Neural cell (in vitro differentiated cells): ENCODE data around the gene HLTF. TPM values are rescaled to one million over a fixed set of nuclear protein-coding genes. Genes with fewer than 3 reads are reported as not detected.

Source experiments
- H2AFZ ChIP-seq: fragments of 200-600, 300-800 bp; sonication (generic), shearing (Covaris generic); 2 replicates; pipeline ENCODE4 v1.6.0; 2014; ENCODE audit warnings: low read depth, mild to moderate bottlenecking, antibody characterized with exemption, low read length, moderate library complexity
- H3F3A ChIP-seq: fragments of 200-600 bp; shearing (Covaris generic); 2 replicates; pipeline ENCODE4 v1.6.1; 2016; ENCODE audit warnings: mild to moderate bottlenecking, moderate library complexity, mixed read lengths, antibody characterized with exemption, low read length; ENCODE audit not compliant: insufficient read depth, poor library complexity, severe bottlenecking
- H3K27ac ChIP-seq: fragments of 200-600, 300-800 bp; sonication (generic), shearing (Covaris generic); 2 replicates; pipeline ENCODE4 v1.5.1; 2014; ENCODE audit warnings: mild to moderate bottlenecking, low read length, moderate library complexity
- H3K27me3 ChIP-seq: fragments of 300-800, 200-600 bp; sonication (generic), shearing (Covaris generic); 2 replicates; pipeline ENCODE4 v1.6.0; 2014; ENCODE audit warnings: mild to moderate bottlenecking, low read depth, low read length, moderate library complexity; ENCODE audit not compliant: insufficient read depth
- H3K36me3 ChIP-seq: fragments of 300-800, 200-600 bp; sonication (generic), shearing (Covaris generic); 2 replicates; pipeline ENCODE4 v1.5.1; 2014; ENCODE audit warnings: mild to moderate bottlenecking, antibody characterized with exemption, low read length, moderate library complexity; ENCODE audit not compliant: insufficient read depth
- H3K4me2 ChIP-seq: fragments of 300-800, 200-600 bp; sonication (generic), shearing (Covaris generic); 2 replicates; pipeline ENCODE4 v1.6.0; 2014; ENCODE audit warnings: mild to moderate bottlenecking, low read length
- H3K4me3 ChIP-seq: fragments of 300-800, 200-600 bp; sonication (generic), shearing (Covaris generic); 2 replicates; pipeline ENCODE4 v1.5.1; 2014; ENCODE audit warnings: mild to moderate bottlenecking, low read length, moderate library complexity
- H3K79me2 ChIP-seq: fragments of 200-600 bp; shearing (Covaris generic); replicated peaks from 2 replicates; pipeline ENCODE4 v1.6.0; 2014; ENCODE audit warnings: mild to moderate bottlenecking, low read length, moderate library complexity; ENCODE audit not compliant: insufficient read depth
- H3K9ac ChIP-seq: fragments of 300-800, 200-600 bp; sonication (generic), shearing (Covaris generic); 2 replicates; pipeline ENCODE4 v1.6.1; 2016; ENCODE audit warnings: mild to moderate bottlenecking, low read length, mixed read lengths
- H3K9me2 ChIP-seq: fragments of 200-600 bp; shearing (Covaris generic); 2 replicates; pipeline ENCODE4 v1.6.1; 2016; ENCODE audit warnings: mild to moderate bottlenecking, low read length, mixed read lengths; ENCODE audit not compliant: insufficient read depth
- H3K9me3 ChIP-seq: fragments of 200-600, 300-800 bp; sonication (generic), shearing (Covaris generic); 2 replicates; pipeline ENCODE4 v1.6.1; 2016; ENCODE audit warnings: mild to moderate bottlenecking, mixed run types, low read length, moderate library complexity, mixed read lengths
- H4K20me1 ChIP-seq: fragments of 200-600 bp; shearing (Covaris generic); 2 replicates; pipeline ENCODE4 v1.6.1; 2016; ENCODE audit warnings: mild to moderate bottlenecking, mixed run types; ENCODE audit not compliant: insufficient read depth
- EP300 ChIP-seq: fragments of 450-650 bp; conservative IDR thresholded peaks from 2 replicates; pipeline ENCODE4 v1.6.1; 2014; ENCODE audit warnings: antibody characterized with exemption, mild to moderate bottlenecking, moderate library complexity; ENCODE audit not compliant: poor library complexity, severe bottlenecking
- EZH2 ChIP-seq: fragments of 200-600, 300-800 bp; shearing (Covaris generic), sonication (generic); IDR thresholded peaks from 2 replicates; pipeline ENCODE4 v1.6.1; 2014; ENCODE audit warnings: antibody characterized with exemption, low read length, borderline replicate concordance, mild to moderate bottlenecking; ENCODE audit not compliant: insufficient read depth, poor library complexity, severe bottlenecking
- MXI1 ChIP-seq: fragments of 450-650 bp; conservative IDR thresholded peaks from 2 replicates; pipeline ENCODE4 v1.6.1; 2014; ENCODE audit warnings: antibody characterized with exemption, mild to moderate bottlenecking; ENCODE audit not compliant: poor library complexity, severe bottlenecking
- POLR2AphosphoS5 ChIP-seq: IDR thresholded peaks from 2 replicates; pipeline ENCODE4 v1.6.1; 2012
- RAD21 ChIP-seq: fragments of 450-650 bp; conservative IDR thresholded peaks from 2 replicates; pipeline ENCODE4 v1.6.1; 2014; ENCODE audit warnings: antibody characterized with exemption, mild to moderate bottlenecking, moderate library complexity
- REST ChIP-seq: IDR thresholded peaks from 2 replicates; pipeline ENCODE4 v1.6.1; 2012; ENCODE audit warnings: borderline replicate concordance
- SMC3 ChIP-seq: fragments of 450-650 bp; conservative IDR thresholded peaks from 2 replicates; pipeline ENCODE4 v1.6.1; 2014; ENCODE audit warnings: antibody characterized with exemption, mild to moderate bottlenecking, moderate library complexity; ENCODE audit not compliant: poor library complexity
- TAF1 ChIP-seq: IDR thresholded peaks from 2 replicates; pipeline ENCODE4 v1.6.1; 2012; ENCODE audit warnings: low read depth
- polyA plus RNA-seq: library from polyadenylated mRNA; depleted of rRNA; stranded (reverse); fragments of >200 nt; gene quantifications from 2 replicates; pipeline ENCODE4 v1.2.3, GENCODE V29; 2014
- TF ChIP-seq, protein P1 (sequence below): fragments of 450-650 bp; IDR thresholded peaks from 2 replicates; pipeline ENCODE4 v1.5.1; 2014; ENCODE audit warnings: antibody characterized with exemption, mild to moderate bottlenecking, moderate library complexity; ENCODE audit not compliant: poor library complexity, severe bottlenecking

HLTF gene
- polyA plus RNA-seq, 1 donor from 2014 or later = 164 TPM

DNA sequence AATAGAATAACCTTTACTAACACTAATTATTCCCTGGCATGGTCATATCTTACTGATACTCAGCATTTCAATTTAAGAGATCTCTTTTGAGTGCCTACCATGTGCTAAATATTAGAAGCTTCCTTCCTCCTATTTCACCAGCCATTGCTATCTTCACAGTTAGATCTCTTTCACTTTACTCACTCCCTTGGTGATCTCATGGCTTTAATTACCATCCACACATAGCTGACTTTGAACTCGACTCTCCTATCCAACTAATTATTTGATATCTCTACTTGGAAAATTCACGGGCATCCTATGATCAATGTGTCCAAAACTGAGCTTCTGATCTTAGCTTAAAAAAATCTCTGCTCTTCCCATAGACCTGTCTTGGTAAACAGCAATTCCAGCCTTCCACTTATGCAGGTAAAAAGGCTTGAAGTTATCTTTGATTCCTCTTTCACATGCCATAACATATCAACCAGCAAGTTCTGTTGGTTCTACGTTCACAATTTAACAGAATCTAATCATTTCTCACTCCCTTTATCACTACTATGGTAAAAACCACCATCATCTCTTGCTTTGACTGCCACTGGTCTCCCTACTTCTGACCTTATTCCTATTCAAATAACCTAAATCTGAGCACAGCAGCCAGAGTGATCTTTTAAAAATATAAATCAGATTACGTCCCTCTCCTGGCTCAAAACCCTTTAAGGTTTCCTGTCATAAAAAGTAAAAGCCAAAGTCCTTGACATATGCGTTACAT, 41.8 kb downstream of the HLTF start:
- TF ChIP-seq TAF1 (no peak), POLR2AphosphoS5 (no peak), MXI1 (no peak), RAD21 (no peak)
- Histone ChIP-seq H3F3A (no peaks in the 10 kb centered on the region), H3K79me2 (no peaks in the 10 kb centered on the region), H2AFZ (no peak overlapping the region), H3K4me2 (no peak overlapping the region), H3K27ac (no peak overlapping the region), H3K9me3 (no peaks in the 10 kb centered on the region), H3K4me3 (no peak overlapping the region), H3K9ac (no peak overlapping the region), H3K27me3 (no peaks in the 10 kb centered on the region), H4K20me1 (no peaks in the 10 kb centered on the region), H3K36me3 (peaks cover 4% of the 10 kb centered on the region), H3K9me2 (no peaks in the 10 kb centered on the region)

DNA sequence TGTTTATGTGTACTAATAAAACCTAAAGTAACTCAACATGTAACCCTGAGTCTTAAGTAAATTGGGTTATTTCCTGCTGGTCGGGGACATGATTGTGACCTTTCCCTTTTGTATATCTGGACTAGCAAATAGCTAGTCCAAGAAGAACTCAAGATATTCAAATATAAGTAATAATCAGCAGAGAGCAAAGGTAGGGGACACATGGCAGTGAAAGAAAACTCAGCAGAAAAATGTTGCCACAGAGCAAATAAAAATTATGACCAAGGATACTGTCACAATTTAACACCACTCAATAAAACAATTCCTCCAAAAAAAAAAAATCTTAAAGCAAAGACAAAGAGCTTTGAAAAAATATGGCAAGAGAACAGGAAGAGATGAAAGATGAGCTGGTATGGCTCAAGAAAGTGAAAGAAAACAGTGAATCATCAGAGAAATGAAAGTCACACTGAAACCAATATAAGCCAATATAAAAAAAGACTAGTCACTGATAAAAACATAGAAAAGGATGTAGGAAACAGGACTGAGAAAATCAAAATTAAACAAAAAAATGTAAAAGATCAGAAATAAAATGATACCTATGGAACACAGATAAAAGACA, 43.4 kb downstream of the HLTF start:
- Histone ChIP-seq H4K20me1 (no peaks in the 10 kb centered on the region), H2AFZ (no peak overlapping the region), H3K9me3 (no peaks in the 10 kb centered on the region), H3K27ac (no peak overlapping the region), H3K79me2 (no peaks in the 10 kb centered on the region), H3K36me3 (peaks cover 4% of the 10 kb centered on the region), H3K9me2 (no peaks in the 10 kb centered on the region), H3K4me3 (no peak overlapping the region), H3K4me2 (no peak overlapping the region), H3K9ac (no peak overlapping the region), H3K27me3 (no peaks in the 10 kb centered on the region), H3F3A (no peaks in the 10 kb centered on the region)
- TF ChIP-seq TAF1 (no peak), SMC3 (no peak), EP300 (no peak), POLR2AphosphoS5 (no peak), REST (no peak), RAD21 (no peak), EZH2 (no peak), MXI1 (no peak)
- TF ChIP-seq, protein P1, sequence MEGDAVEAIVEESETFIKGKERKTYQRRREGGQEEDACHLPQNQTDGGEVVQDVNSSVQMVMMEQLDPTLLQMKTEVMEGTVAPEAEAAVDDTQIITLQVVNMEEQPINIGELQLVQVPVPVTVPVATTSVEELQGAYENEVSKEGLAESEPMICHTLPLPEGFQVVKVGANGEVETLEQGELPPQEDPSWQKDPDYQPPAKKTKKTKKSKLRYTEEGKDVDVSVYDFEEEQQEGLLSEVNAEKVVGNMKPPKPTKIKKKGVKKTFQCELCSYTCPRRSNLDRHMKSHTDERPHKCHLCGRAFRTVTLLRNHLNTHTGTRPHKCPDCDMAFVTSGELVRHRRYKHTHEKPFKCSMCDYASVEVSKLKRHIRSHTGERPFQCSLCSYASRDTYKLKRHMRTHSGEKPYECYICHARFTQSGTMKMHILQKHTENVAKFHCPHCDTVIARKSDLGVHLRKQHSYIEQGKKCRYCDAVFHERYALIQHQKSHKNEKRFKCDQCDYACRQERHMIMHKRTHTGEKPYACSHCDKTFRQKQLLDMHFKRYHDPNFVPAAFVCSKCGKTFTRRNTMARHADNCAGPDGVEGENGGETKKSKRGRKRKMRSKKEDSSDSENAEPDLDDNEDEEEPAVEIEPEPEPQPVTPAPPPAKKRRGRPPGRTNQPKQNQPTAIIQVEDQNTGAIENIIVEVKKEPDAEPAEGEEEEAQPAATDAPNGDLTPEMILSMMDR = no peak
